ENCODE results near the gene SLC29A1.
"Not testable (repeated sequence)": the region's sequence is repeated elsewhere in the genome, so short reads cannot be mapped to it uniquely, and the experiment has no call there.

SLC29A1 gene

GRCh38 chr6:44196351-44196750, 27.0 kb upstream of the SLC29A1 start:
- DNase-seq = not testable (repeated sequence)

GRCh38 chr6:44198684-44199083, 24.7 kb upstream of the SLC29A1 start:
- no peak for DNase-seq

- DNase-seq = no peak
These were observed 23.5 kb upstream of the SLC29A1 start for GRCh38 chr6:44199883-44200282.

- no peak for DNase-seq
These were observed 22.2 kb upstream of the SLC29A1 start for GRCh38 chr6:44201200-44201599.

DNA sequence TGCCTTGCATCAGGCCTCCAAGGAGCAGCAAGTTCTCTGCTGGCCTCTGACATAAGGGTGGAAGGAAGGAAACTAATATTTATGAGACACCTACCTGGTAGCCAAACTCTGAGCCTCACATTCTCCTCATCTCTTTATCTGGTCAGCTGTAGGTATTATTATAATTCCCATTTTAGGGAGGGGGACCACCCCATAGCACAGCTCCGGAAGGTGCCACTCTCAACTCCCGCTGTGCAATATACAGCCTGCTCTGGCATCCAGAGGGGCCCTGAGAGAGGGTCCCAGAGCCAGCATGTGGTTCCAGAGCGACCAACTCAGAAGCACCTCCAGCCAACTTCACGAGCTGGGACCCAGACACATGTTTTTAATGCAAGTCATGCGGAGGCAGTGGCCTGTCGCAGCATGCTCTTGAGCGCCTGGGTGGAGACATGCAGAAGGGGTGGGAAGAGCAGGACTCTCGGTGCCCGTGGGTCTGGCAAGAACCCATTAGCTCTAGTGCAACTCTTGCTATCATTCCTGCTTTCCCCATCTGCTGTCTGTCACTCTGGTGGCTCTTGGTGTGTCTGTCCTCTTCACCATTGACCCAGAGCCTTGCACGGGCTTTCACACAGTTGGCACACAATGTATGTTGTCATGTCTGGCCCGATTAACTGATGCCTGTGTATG, 21.6 kb upstream of the SLC29A1 start:
- DNase-seq = no peak

DNA sequence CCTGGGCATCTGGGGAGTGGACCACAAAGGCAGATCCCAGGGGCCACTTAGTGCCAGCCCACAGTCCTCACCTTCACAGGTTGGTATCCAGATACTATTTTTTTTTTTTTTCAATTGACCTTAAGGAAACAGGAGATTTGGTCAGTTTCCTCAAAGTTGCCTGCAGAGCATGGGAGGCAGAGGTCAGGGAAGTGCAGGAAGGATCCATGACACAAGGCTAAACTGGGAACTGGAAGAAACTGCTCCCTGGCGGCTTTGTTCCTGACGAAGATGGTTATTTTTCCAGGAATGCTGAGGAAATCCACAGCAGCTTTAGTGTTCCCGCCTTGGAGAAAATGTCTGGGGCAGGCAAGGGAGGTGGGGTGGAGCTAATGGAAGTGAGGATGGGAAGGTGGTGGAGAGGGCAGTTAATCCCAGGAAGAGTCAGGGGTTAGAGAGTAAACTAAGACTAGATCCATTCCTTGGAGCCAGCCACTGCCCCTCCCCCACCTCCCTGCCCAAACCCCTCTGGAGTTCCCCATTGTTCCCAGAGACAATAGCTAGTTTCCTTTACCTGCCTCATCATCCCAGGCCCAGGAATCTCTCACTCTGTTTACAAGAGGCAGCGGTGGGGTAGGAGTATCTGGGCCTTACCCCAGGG, 20.9 kb upstream of the SLC29A1 start:
- no peak for DNase-seq

GRCh38 chr6:44202972-44203750, 20.2 kb upstream of the SLC29A1 start:
- no peak for DNase-seq

- DNase-seq = no peak
These were observed 19.4 kb upstream of the SLC29A1 start for GRCh38 chr6:44203955-44204354.

DNA sequence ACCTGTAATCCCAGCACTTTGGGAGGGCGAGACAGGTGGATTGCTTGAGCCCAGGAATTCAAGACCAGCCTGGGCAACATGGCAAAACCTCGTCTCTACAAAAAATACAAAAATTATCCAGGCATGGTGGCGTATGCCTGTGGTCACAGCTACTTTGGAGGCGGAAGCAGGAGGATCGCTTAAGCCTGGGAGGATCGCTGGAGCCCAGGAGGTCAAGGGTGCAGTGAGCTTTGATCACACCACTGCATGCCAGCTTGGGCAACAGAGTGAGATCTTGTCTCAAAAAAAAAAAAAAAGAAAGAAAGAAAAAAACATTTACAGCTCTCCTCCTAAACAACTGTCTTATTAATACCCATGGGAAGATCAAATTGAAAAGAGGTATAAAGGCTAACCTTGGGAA, 15.4 kb upstream of the SLC29A1 start:
- DNase-seq = no peak

- no peak for DNase-seq
These were observed 12.1 kb upstream of the SLC29A1 start for GRCh38 chr6:44211284-44211683.

GRCh38 chr6:44214307-44214706, 9.1 kb upstream of the SLC29A1 start:
- no peak for DNase-seq

DNA sequence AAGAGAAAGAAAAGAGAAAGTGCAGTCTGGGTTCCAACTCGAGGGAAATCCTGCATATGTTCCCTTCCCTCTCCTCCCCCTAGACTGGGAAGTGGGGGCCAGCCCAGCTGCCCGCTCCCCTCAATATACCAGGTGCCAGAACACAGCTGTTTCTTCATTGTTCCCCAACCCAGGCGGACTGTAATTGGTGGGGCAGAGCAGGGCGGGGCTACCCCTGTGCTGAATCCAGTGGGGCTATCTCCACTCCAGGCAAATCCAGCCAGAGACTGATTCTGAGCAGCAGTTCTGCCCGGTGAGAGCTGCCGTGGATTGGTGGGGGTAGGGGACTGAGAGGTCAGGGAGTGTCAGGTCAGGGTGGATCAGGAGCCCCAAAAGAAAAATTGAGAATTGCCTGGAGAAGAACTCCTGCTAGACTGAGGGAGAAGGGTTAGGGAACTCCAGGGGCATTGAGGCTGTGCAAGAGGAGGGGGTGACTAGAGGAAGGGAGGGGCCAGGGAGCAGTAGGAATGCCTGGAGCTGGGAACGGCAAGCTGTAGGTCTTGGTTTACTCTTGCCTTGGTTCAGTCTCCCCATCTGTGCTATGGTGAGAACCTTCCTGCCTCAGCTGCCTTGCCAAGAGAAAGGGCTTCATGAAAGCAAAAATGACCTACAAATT, 6.6 kb upstream of the SLC29A1 start, which contains the start of gene MYMX:
TSS of gene MYMX (plus strand) at position 250 of the 655 bp plus-strand sequence. CDS start 546 bp downstream, outside the sequence.
- DNase-seq = no peak

GRCh38 chr6:44217332-44218143, 5.9 kb upstream of the SLC29A1 start:
- DNase-seq = no peak

DNA sequence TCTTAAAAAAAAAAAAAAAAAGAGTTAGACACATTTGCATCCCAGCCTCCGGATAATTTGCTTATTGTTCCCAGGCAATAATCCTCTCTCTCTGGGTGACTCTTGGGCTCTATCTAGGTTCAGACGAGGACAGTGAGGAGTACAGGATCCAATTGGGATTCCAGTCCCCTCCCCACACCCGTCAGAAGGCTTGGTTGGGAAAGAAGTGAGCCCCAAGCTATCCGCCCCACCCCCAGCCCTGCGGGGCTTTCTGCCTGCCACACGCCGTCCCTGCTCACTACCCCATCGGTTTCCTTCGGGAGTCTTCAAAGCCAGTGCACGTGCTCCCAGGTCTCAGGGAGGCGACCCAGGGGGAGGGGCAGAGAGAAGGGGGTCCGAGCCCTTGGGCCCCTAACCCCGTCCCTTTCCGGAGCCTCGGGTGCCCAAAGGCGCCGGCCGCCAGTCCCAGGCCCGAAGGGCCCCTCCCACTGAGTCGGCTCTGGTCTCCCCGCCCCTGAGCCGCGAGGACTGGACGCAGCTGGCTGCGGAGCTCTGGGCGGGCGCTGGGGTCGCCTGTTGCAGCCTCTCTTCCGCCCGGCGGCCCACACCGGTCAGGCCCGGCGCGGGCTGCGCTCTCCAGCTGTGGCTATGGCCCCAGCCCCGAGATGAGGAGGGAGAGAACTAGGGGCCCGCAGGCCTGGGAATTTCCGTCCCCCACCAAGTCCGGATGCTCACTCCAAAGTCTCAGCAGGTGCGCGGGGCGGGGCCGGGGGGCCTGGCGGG, 4.2 kb upstream of the SLC29A1 start:
- peak; percentile 68 for DNase-seq

DNA sequence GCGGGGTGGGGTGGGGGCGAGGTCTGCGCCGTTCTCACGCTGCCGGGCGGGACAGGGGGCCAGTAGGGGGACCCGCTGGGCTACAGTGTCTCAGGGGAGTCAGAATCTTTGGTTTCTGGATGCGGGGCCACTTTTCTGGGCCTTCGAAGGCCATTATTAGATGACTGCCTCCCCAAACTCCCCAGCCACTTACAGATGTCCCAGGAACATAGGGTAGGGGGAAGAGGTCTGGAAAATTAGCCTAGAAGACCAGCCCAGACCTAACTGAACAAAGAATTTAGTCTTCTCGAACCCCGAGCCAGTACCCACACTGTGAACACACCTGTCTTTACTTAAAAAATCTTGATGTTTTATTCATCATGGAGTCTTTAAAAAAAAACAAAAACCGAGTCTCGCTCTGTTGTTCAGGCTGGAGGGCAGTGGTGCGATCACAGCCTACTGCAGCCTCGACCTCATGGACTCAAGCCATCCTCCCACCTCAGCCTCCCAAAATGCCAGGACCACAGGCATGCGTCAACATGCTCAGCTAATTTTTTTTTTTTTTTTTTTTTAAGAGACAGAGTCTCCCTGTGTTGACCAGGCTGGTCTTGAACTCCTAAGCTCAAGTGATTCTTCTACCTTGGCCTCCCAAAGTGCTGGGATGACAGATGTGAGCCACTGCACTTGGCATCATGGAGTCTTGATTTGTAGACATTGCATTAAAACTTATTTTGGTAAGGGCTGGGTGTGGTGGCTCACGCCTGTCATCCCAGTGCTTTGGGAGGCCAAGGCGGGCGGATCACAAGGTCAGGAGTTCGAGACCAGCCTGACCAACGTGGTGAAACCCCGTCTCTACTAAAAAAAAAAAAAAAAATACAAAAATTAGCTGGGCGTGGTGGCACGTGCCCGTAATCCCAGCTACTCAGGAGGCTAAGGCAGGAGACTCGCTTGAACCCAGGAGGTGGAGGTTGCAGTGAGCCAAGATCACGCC, 3.3 kb upstream of the SLC29A1 start:
- DNase-seq = no peak

DNA sequence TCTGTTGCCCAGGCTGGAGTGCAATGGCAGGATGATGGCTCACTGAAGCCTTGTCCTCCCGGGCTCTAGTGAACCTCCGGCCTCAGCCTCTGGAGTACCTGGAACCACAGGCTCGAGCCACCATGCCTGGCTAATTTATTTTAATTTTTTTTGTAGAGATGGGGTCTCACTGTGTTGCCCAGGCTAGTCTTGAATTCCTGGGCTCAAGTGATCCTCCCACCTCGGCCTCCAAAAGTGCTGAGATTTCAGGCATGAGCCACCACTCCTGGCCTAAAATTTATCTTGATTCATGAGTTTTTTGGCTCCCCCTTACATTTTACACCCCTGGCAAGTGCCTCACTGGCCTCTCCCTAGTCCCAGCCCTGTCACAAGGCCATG, 2.5 kb upstream of the SLC29A1 start:
- no peak for DNase-seq

- DNase-seq = peak; percentile 86
These were observed 2.0 kb upstream of the SLC29A1 start for GRCh38 chr6:44221291-44221960.

DNA sequence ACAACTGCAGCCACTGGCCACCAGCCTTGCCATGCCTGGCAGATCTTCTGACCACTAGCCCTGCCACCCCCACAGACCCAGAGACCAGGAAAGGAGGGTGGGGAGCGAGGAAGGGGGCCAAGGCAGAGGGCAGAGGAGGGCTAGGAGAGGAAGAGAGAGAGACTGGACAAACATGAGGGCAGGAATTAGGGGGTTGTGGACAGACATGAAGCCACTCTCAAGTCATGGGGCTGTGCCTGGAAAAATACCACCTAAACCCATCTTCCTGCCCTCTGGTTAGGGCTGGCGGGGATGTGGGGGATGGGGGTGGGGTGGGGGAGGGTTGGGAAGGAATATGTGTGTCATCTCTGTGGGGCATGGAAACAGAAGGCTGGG, 1.4 kb upstream of the SLC29A1 start:
- no peak for DNase-seq

- no peak for DNase-seq
These were observed 693 bp upstream of the SLC29A1 start for GRCh38 chr6:44222486-44223318.

All from NCI-H1105 (cell line).